LoVo (cell line): ENCODE measurements around the gene RUFY3.

Source experiments
- DNase-seq: peaks from one replicate; pipeline ENCODE4 v3.0.0-alpha.2; 2016; ENCODE audit warnings: low spot score

RUFY3 gene

GRCh38 chr4:70841211-70841610, 119.4 kb downstream of the RUFY3 start:
- DNase-seq: no peak

GRCh38 chr4:70841951-70842350, 120.2 kb downstream of the RUFY3 start:
- DNase-seq: no peak

- no peak for DNase-seq
Observed at GRCh38 chr4:70842761-70843435, 121.1 kb downstream of the RUFY3 start.

- no peak for DNase-seq
Observed at GRCh38 chr4:70844180-70844579, 122.4 kb downstream of the RUFY3 start.

GRCh38 chr4:70849291-70849690, 127.5 kb downstream of the RUFY3 start:
- no peak for DNase-seq

GRCh38 chr4:70855464-70855863, 133.7 kb downstream of the RUFY3 start:
- no peak for DNase-seq
